SH-SY5Y (cell line): ENCODE measurements around the gene RXFP2.

Experiments used
- GATA2 ChIP-seq: IDR thresholded peaks from 2 replicates; pipeline ENCODE4 v1.6.1; 2011; ENCODE audit warnings: mild to moderate bottlenecking, low read depth, low read length
- GATA3 ChIP-seq: IDR thresholded peaks from 2 replicates; pipeline ENCODE4 v1.6.1; 2011; ENCODE audit warnings: low read depth, mild to moderate bottlenecking, low read length, moderate library complexity

DNA sequence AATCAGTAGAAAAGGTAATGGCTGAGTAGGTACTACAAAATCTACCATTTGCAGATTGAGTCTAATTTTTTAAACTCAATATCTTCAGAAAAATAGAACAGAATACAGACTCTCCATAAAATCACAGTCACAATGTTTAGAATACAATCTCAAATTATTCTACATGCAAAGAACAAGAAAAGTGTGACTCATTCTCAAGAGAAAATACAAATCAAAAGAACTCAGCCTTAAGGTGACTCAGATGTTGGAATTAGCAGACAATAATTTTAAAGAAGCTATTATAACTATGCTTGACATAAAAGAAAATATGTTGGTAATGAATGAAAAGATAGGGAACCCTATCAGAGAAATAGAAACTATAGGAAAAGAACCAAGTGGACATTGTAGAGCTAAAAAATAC lies 78.9 kb downstream of the RXFP2 start:
- TF ChIP-seq GATA3 (no peak), GATA2 (no peak)
